HL-60/S4 treated with phorbol 12-myristate 13-acetate at 8.2 ng/mL for 4 days and 3 days (cell line): ENCODE data around the gene GNG7.
"Not testable (repeated sequence)": the region's sequence is repeated elsewhere in the genome, so short reads cannot be mapped to it uniquely, and the experiment has no call there.

Source experiments
- in situ Hi-C: fragments of 300-500 bp; cut with MboI; formaldehyde crosslinking; loops from 2 replicates; pipeline ENCODE4 v1.15.0; 2022; ENCODE audit warnings: low sequenced_read_pairs

The GNG7 gene

DNA sequence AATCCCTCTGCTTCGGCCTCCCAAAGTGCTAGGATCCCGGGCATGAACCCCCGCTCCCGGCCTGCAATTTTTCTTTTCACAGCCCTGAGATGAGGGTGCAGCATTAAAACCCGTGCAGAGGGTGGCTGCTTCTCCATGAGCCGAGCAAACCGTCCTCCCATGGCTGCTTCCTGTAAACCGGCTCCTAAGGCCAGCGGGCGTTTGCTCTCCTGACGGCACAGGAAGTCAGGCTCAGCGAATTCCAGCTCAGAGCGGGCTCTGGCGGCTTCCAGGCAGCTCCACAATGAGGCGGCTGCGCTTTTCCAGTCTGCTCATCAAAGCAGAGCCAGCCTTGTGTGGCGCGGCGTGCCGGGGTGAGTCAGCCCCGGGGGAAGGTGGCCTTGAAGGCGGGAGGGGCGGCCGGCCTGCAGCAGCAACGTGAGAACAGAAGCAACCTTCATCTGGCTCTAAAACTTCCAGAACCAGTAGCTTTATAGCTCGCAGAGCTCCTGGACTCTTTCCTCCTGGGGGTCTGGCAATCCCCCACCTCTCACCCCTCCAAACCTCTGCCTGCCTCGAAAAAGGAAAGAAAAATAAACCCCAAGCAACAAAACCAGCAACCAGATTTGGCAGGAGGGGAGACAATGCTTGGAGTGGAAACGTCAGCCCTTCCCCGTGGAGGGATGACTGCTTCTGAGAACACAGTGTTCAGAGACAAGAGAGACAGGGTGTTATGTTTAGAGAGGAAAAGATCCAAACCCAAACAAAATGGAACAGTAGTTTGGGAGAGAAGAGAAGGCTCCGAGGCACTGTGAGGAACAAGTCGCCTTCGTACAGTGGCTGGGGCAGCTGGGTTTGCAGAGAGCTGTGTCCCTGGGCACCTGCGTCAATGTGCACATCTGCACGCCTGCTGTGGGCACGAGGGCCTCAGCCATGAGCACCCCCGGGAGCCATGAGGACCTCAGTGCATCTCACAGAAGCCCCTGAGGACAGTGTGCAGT lies 158.7 kb downstream of the GNG7 start:
- in situ Hi-C loops = no loop called here

GRCh38 chr19:2543072-2543462 lies 159.4 kb downstream of the GNG7 start:
- in situ Hi-C loops = not testable (repeated sequence)

DNA sequence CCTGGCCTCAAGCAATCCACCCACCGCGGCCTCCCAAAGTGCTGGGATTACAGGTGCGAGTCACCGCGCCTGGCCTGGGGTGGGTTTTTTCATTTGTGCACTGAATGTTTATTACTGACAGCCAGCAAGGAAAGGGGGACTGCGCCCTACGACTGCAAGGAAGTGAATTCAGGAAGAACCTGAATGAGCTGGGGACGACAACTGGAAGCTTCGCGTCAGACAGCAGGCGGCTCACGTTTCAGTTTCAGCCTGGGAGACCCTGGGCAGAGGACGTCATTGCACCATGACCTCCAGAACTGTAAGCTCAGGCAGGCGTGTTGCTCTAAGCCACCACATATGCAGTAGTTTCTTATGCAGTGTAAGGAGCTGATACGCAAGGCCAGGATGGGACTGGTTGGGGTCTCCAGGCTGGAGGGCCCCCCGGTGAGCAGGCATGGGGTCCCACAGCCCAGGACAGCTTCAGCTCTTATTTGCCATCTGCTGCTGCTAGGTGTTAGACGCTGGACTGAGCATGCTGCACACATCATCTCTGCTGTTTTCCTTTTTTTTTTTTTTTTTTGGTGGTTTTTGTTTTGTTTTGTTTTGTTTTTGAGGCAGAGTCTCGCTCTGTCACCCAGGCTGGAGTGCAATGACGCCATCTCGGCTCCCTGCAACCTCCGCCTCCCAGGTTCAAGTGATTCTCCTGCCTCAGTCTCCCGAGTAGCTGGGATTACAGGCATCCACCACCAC lies 160.0 kb downstream of the GNG7 start:
- in situ Hi-C loops = no loop called here

DNA sequence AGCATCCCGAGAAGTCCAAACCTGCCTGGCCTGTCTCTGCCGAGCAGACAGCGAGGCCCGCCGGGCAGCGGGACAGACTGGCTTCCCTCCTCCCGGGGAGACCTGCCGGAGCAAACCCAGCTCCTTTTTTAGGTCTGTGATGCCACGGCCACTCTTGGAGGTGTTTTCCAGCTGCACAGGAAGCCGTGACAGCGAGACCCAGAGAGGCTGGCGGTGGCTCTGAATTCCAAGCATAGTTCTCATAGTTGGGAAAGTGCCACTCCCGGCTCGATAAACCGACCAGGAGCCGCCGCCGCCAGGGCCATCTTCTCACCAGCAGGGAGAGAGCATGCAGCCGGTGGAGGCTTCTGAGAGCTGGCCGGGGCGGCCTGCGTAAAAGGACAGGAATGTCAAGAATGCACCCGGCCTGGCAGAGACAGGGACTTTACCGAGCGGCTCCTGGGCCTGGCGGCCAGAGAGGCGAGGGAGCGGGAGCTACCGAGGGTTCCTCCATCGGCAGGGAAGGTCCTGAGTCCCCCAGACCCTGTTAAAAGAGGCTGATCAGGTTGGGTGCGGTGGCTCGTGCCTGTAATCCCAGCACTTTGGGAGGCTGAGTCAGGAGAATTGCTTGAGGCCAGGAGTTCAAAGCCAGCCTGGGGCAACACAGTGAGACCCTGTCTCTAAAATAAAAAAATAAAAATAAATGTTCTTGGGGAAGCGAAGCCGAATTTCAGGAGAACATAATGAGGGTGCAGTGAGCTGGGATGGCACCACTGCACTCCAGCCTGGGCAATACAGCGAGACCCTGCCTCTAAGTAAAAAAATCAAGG lies 161.6 kb downstream of the GNG7 start:
- in situ Hi-C loops = no loop called here

- in situ Hi-C loops = no loop called here
Observed at GRCh38 chr19:2540251-2540645, 162.2 kb downstream of the GNG7 start.

DNA sequence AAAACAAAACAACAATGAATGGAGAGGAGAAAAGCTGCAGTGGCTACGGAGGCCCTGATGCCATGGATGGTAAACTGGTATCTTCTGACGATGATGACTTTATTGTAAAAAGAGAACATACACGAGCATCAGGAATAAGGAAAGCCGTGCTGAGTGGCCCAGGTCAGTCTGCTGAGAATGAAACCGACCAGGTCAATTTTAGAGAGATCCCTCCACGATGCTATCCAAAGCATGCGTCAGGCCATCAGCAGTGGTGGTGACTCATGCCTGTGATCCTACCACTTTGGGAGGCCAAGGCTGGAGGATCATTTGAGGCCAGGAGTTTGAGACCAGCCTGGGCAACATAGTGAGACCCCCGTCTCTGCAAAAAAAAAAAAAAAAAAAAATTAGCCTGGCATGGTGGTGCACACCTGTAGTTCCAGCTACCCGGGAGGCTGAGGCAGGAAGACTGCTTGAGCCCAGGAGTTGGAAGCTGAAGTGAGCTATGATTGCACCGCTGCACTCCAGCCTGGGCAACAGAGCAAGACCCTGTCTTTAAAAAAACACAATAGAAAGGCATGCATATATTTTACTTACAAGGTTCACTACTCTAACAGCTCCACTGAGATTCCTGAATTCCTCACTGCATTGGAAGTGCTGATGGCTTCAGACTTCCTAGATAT lies 164.3 kb downstream of the GNG7 start:
- in situ Hi-C loops = no loop called here

DNA sequence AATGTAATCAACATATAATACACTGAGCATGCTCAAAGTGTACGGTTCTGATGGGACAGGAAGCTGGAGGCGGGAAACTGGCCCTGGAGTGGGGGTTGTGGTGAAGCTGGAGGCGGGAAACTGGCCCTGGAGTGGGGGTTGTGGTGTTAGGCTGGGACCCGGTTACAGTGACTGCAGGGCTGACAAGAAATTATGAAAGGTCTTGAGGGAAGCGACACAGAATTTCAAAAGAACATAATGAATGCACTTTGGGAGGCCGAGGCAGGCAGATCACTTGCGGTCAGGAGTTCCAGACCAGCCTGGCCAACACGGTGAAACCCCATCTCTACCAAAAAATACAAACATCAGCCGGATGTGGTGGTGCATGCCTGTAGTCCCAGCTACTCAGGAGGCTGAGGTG lies 164.9 kb downstream of the GNG7 start:
- in situ Hi-C loops = not testable (repeated sequence)

GRCh38 chr19:2536461-2536860 lies 166.0 kb downstream of the GNG7 start:
- in situ Hi-C loops = no loop called here

- in situ Hi-C loops = no loop called here
Observed at GRCh38 chr19:2534423-2535013, 168.0 kb downstream of the GNG7 start.

DNA sequence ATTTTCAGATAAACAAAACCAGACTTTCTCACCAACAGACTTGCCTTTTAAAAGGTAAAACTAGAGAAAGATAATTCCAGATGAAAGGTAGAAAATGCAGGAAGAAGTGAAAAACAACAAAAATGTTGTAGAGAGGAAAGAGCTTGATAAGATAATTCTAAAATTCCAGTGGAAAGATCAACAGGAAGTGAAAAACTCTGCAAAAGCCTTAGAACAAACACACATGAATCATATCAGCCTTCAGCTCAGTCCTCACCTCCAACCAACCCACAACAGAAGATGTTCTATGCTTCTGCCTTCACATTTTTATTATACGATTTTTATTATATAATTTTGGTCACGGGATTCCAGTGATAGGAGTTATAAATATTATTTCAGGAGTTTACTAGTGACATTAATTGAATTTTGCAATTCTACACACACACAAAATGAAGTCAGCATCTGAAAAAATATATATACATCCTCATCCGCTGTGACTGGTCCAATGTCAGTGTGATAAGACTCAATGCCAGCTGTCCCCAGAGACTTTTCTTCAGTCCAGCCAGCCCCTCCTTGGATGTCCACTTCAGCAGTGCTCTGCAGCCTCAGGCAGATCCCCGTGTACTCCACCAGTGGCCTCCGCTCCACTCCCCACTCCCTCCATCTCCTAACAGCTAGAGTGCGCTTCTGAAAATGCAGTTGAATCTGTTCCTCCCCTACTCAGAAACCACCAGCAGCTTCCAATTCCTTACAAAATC lies 168.6 kb downstream of the GNG7 start:
- in situ Hi-C loops = no loop called here

DNA sequence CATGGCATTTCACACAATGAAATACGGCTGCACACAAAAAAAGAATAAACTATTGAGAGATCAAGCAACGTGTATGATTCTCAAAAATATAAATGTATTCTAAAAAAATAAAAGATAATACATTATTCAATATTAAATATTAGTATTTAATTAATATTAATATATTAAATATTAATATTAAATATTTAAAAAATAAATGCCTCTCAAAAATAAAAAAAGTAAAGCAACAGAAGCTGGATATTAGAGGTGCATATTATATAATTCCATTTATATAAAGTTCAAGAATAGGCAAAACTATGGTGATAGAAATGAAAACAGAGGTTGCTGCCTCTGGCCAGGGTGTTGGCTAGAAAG lies 169.4 kb downstream of the GNG7 start:
- in situ Hi-C loops = no loop called here

GRCh38 chr19:2532252-2533071 lies 170.0 kb downstream of the GNG7 start:
- in situ Hi-C loops = no loop called here

GRCh38 chr19:2529942-2530341 lies 172.6 kb downstream of the GNG7 start:
- in situ Hi-C loops = not testable (repeated sequence)

DNA sequence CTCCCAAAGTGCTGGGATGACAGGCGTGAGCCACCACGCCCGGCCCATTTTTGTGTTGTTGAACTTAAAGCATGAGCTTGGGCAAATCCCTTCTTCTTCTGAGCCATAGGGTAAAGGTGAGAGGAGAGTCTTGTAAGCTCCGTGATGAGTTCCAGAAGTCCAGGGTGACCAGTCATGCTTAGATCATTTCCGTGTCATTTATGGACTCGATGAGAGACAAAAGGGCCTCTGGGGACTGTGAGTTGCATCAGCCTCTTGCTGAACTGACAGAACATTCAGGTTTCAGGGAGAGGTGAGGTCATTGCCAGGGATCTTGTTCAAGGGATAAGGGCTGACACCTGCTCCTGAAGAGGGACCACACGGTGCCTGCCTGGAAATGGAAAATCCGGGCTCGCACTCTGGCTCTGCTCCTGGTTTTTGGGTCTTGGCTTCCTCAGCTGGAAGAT lies 173.0 kb downstream of the GNG7 start:
- in situ Hi-C loops = no loop called here

GRCh38 chr19:2528675-2529101 lies 173.8 kb downstream of the GNG7 start:
- in situ Hi-C loops = no loop called here

DNA sequence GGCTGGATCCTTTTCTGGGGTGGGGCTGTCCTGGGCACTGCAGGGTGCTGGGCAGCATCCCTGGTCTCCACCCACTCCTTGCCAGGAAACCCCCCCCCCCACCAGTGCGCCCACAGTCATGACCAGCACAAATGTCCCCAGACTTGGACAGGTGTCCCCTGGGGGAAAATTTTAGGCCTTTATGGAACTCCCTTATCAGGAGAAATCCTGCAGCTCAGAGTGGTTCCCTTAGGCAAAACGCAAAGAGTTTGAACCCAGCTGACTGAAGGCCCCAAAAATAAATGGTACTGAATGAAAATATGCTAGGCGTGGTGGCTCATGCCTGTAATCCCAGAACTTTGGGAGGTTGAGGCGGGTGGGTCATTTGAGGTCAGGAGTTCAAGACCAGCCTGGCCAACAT lies 174.8 kb downstream of the GNG7 start:
- in situ Hi-C loops = no loop called here

GRCh38 chr19:2527171-2527570 lies 175.3 kb downstream of the GNG7 start:
- in situ Hi-C loops = no loop called here

DNA sequence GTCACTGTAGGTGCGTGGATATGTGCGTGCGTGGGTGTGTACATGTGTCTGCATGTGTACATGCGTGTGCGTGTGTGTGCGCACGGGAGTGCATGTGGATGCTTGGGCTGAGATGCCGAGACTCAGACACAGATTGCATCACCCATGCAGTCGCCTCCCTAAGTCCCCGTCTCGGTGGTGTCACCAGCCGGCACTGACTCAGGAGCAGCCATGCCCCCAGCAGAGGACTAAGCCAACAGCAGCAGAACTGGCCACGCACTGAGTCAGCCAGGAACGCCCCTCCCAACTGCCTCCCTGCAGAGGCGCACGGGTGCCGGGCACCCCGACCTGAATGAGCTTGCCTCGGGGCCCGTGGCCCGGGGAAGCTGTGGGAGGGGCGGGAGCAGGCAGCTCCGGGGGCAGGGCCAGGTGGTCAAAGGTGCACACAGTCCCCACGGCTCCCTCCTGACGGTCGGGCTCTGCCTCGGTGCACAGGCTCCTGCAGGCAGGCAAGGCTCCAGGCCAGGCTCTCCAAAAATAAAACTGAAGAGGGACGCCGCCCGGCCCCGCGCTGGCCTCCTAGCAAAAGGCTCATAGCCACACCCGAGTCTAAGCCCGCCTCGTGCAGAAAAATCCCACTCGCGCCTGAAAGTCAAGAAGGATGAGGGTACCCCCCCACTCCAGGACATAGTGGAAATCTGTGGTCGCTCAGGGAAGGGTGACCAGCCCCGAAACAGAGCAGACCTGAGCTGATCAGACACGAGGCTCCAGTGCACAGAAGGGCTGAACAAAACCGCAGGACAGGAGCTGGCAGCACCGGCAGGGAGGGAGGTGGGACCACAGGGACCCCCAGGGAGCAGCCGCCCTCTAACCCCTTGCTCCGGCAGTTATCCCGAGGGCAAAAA lies 177.4 kb downstream of the GNG7 start:
- in situ Hi-C loops = no loop called here
